Activated CD8-positive, alpha-beta memory T cell treated with anti-CD3 and anti-CD28 coated beads, Interleukin-2, amount 50 U/mL, for 4 hours (primary cell): ENCODE measurements around the gene ZBTB20.
"Not testable (repeated sequence)": the region's sequence is repeated elsewhere in the genome, so short reads cannot be mapped to it uniquely, and the experiment has no call there.

Experiments used
- DNase-seq: peaks from one replicate; pipeline ENCODE4 v3.0.0-alpha.2; 2020

The ZBTB20 gene

DNA sequence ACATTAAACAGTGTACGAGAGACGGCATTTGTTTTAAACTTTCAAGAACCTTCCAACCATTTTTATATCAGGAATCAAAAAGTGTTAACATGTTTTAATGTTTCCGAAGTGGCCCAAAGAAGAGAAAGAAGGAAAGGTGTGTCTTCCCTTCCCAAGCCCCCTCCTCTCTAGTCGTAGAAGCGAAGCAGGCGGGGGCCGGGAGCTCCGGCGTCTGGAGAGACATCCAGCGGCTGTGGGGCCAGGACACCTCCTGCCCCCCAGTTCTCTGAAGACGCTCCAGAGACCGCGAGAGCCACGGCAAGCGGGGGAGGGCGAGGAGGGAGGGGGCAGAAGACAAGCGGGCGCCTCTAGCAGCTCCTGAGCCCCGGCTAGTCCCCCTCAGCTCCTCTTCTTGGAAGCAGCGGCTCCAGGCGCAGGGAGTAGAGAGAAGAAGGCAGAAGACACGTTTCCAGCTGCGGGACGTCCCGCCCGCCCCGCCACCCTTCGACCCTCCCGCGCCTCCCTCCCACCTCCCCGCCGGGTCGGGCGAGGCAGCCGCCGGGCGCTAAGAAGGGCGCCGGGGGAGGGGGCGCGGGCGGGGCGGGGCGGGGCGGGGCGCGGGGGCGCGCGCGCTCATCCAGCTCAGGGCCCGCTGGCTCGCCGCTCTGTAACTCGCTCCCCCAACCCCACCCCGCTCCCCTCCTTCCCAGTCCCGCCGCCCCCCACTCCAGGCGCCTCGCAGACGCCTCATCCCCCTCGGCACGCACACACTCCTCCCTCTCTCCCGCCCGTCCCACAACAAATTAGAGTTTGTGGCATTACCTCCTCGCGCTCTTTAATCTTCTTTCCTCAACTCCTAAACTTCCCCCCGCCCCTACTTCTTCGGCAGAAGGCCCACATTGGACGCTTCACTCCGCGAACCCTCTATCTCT, at the start of gene ZBTB20:
Gene ZBTB20, minus strand, starts transcription at position 871 of the 911 bp plus-strand sequence.
- peak; percentile 72 for DNase-seq

DNA sequence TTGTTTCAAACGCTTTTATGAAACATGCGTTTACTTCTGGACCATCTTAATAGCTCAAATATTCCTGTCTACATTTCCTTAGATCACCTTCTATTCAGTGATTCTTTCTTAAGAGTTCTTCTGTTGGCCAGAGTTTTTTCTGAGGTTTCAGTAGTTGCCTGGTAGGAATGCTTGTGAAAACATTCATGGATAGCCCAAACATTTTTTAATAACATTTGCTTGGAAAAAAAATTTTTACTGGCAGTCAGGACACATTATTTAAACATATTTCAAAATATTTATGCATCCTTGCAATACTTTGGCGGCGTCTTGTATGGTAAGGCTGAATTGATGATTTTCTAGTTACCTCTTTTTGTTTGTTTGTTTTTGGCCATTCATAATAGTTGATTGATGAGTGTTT, 47.4 kb upstream of the ZBTB20 start:
- DNase-seq = no peak

GRCh38 chr3:115190747-115191146, 43.7 kb upstream of the ZBTB20 start:
- no peak for DNase-seq

DNA sequence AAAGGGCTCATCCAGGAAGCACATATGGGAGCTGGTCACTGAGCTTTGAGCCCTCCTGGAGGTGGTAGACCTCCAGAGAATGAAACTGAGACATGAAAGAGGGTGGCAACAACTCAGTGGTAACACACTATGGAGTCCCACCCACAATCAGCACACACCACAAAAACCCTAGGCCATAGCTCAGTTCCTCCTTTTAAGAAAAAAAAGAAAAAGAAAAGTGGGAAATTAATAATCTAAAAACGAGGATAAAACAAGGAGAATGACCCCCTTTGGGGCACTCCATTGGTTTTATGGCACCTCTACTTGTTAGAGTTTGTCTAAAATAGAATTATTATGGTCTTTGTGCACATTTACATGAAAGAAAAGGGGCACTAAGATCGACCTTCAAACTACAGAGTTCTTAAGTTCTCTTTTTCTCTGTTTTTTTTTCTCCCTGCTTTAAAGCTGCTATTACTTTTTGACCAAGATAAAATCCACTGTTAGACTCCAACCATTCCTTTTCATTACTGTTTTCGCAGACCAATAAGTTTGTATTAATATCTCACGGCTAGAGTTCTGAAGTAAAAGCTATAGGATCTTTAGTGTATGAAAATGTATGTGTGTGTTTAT, 40.2 kb upstream of the ZBTB20 start:
- DNase-seq = no peak

DNA sequence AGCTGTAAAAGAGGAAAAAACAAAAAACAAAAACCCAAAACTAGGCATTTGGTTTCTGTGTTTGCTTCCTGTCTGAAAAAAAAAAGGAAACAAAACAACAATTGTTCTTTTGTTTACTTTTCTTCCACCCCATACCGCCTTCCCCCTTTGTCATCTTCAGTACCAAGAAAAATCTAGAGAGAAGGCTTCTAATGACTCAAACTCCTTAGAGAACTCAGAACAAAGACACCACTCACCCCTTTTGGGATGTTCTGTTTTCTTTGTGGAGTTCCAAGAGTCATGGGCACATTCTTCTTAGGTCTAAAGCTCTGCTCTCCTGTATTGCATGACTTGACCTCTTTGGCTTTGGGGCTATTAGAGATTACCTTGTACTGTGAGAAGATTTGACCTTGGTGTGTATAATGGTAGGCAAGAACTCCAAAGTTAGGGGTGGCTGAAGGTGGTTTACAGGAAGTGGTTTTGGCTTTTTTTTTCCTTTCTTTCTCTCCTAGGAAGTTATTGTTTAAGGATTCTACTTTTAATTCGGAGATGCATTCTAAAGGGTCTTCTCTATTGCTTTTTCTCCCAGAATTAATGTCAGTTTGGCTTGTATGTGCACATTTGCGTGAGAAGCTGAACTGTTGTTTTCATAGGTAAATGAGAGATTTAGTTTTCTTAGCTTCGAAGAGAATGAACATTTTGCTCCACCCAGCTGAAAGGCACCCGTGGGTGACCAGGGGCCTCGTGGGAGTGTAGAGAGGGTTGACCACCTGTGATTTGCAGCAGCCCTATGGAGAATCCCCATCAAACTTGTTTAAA, 39.5 kb upstream of the ZBTB20 start:
- DNase-seq = no peak

- not testable (repeated sequence) for DNase-seq
Measured at GRCh38 chr3:115184859-115185572, 37.9 kb upstream of the ZBTB20 start.

- DNase-seq = not testable (repeated sequence)
Measured at GRCh38 chr3:115178930-115179329, 31.8 kb upstream of the ZBTB20 start.

GRCh38 chr3:115169808-115170207, 22.7 kb upstream of the ZBTB20 start:
- DNase-seq = no peak

GRCh38 chr3:115165701-115166100, 18.6 kb upstream of the ZBTB20 start:
- no peak for DNase-seq

DNA sequence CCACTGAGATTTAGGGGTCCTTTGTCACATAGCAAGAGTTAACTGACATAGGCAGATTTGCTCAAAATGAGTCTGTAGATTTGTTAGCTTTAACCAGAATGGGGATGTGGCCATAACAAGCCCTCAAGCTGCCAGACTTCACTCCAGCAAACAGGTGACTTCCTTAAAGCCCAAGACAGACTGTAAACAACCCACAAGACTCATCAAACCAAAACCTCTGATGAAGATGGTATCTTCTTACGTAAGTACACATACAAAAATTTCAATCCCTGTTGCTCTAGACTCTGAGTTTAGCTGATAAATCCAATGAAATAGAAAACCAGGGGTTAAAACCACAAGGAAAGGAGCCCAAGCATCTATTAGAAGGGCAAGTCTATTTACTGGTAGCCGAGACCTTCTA, 18.2 kb upstream of the ZBTB20 start:
- DNase-seq = no peak

DNA sequence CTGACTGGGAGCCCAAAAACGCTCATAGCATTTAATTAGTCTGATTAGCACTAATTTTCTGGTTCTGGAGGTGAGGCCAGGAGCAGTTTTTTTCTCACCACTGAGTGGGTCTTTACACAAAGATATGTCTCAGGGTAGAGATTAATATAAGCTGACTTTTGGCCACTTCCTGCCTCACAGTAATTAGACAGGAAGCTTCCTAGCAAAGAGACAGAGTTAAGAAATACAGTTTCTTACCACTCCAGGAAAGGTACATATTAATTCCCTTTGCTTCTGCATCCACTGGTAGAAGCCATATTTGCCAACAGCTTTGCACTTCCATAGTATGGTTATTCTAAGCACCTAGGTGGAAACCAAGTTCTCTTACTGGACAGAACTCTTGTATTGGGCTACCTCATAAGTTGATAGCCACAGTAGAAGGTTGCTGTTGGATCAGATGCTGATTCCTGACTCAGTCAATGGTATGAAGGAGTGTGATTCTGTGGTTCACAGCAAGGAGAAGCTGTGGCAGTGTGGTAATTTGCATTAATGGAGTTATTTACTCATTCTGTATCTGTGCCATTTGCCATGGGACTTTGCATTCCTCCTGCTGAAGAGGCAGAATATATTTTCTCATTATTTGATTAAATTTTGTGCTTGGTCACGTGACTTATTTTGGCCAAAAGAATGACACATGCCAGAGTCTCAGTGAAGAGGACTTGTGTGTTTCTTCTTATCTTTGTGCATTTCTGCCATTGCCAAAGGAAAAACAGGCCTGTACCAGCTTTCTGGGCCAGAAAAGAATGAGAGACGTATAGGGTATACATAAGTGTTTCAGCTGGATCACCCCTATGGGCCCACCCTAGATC, 17.5 kb upstream of the ZBTB20 start:
- no peak for DNase-seq

GRCh38 chr3:115162759-115163158, 15.7 kb upstream of the ZBTB20 start:
- no peak for DNase-seq

DNA sequence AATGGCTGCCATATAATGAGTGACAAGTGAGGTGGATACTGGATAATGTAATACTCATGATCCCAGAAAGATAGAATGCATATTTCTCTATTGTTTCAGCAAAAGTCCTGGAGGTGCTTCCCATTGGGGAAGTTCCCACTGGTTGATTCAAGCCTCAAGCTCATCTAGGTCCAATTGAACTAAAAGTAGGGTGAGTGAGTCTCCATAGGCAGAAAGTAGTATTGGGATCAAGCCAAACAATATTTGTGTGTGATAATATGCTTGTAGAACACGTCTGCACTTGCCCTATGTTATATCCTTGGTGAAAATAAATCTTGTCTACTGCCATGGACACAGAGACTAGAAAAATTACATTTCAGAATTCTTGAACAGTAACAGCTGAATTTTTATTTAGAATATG, 14.8 kb upstream of the ZBTB20 start:
- no peak for DNase-seq

DNA sequence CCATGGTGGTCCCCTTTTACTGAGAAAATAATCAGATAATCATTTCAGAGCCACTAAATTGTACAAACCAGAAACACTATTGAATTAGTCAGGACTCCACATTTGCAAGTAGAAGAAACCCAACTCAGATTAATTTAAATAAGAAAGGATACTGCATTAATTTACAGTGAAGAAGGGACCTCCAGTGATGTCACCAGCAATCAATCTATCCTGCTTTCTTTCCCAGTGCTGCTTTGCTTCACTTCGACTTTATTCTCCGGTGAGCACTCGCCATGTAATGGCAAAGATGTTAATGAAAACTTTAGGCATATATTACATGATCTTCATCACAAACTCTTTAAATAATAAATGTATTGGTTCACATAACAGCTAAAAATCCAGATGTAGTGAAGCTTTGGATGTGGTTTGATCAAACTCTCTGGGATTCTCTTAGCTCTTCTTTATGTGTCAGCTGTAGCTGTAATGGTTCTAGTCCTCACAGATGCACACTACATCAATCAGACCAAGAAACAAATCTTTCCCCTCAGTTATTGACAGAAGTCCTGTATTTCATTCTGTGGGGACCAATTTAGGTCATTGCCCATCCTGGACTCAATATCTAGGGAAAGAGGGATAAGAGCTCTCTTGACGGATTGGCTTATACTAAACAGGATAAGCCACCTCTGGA, 14.2 kb upstream of the ZBTB20 start:
- DNase-seq = no peak

GRCh38 chr3:115160295-115160694, 13.2 kb upstream of the ZBTB20 start:
- DNase-seq = no peak

GRCh38 chr3:115156046-115156654, 9.1 kb upstream of the ZBTB20 start:
- DNase-seq = no peak

DNA sequence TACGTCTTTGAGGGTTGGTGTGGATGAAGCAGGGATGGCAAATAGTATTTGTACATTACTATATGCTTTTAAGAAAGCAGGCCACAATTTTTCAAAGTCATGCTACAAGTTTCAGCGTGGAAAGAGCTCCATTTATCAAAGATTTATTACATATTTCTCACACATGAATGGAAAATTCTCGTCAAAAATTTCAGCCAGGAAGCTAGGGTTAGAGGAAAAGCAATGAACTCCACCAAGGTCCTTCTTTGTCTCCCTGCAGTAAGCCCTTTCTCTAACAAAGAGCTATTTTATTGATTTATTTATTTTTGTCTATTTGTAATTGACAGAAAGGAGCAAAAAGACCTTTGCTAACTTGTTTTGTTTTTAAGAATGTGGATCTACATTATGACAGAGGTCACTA, 7.5 kb upstream of the ZBTB20 start:
- DNase-seq = no peak

- DNase-seq = no peak
Measured at GRCh38 chr3:115151921-115152320, 4.8 kb upstream of the ZBTB20 start.

DNA sequence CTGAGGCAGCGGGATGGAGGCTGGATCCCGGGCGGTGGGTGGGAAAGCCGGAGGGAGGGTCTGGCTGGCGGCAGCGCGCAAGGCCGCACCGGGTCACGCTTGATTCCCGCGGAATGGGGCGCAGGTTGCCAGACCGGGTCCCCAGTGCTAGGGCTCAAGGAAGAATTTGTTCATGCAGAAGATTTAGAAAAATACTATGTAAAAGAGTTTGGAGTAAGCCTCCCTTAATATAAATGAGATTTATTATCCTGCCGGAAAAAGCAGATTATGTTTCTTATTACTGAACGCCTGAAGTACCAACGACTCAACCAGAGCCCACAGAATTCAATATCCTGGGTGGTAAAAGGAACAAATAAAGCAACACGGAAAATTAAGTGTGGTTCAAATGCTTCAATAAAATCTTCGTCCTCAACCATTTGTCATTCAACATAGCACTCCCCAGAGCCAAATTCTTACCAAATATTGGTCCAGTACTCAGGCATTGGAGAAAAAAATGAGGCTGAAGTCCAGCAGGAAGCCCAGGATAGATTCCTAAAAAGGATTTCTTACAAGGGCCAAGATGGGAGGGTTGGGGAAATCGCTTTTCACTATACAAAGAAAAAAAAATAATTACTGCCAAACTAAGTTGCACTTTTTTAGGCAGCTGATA, 1.2 kb upstream of the ZBTB20 start:
- DNase-seq = no peak
